Measurements from ENCODE around the gene IGF1R. TPM values are rescaled to one million over a fixed set of nuclear protein-coding genes. Genes with fewer than 3 reads are reported as not detected.
A peak's percentile ranks its signal among the peaks of the same experiment; 100 is the strongest.

The IGF1R gene
- total RNA-seq, 2 donors from 2014 or later, result 32.1 to 64.1 TPM

- Histone ChIP-seq H3K36me3 (no peaks in the 10 kb centered on the region), H3K9me3 (no peaks in the 10 kb centered on the region), H3K4me3 (no peak overlapping the region), H3K27ac (peak overlapping the region; percentile 69 to 78), H3K27me3 (no peaks in the 10 kb centered on the region), H3K4me1 (peaks cover 0 to 46% of the 10 kb centered on the region in 2 donors)
- DNase-seq (ENCODE audit: low spot score), result no peak
- TF ChIP-seq CTCF (IDR thresholded peaks at IDR 0.05), result no peak
These were observed 138.4 kb downstream of the IGF1R start for GRCh38 chr15:98786717-98787116.

- Histone ChIP-seq H3K36me3 (no peaks in the 10 kb centered on the region), H3K27me3 (no peaks in the 10 kb centered on the region), H3K9me3 (no peaks in the 10 kb centered on the region), H3K4me1 (peaks cover 0 to 51% of the 10 kb centered on the region in 2 donors), H3K4me3 (no peak overlapping the region), H3K27ac (peak overlapping the region; percentile 69 to 78)
- no peak for DNase-seq (ENCODE audit: low spot score)
- TF ChIP-seq CTCF (IDR thresholded peaks at IDR 0.05), result no peak
These were observed 138.9 kb downstream of the IGF1R start for GRCh38 chr15:98787194-98787593.

- no peak overlapping the region for H3K4me3 ChIP-seq
- peak overlapping the region; percentile 69 to 78 for H3K27ac ChIP-seq
- no peak for DNase-seq (ENCODE audit: low spot score)
- H3K4me1 ChIP-seq, result peaks cover 0 to 59% of the 10 kb centered on the region in 2 donors
- no peaks in the 10 kb centered on the region for H3K36me3 ChIP-seq
- no peaks in the 10 kb centered on the region for H3K27me3 ChIP-seq
- TF ChIP-seq CTCF (IDR thresholded peaks at IDR 0.05), result no peak
- H3K9me3 ChIP-seq, result no peaks in the 10 kb centered on the region
These were observed 139.8 kb downstream of the IGF1R start for GRCh38 chr15:98787936-98788757.

- Histone ChIP-seq H3K4me1 (peaks cover 0 to 68% of the 10 kb centered on the region in 2 donors), H3K36me3 (no peaks in the 10 kb centered on the region), H3K4me3 (no peak overlapping the region), H3K9me3 (no peaks in the 10 kb centered on the region), H3K27me3 (no peaks in the 10 kb centered on the region), H3K27ac (peak overlapping the region in 1 of 2 donors; percentile 53)
- DNase-seq (ENCODE audit: low spot score), result no peak
- no peak for TF ChIP-seq CTCF (IDR thresholded peaks at IDR 0.05)
These were observed 140.7 kb downstream of the IGF1R start for GRCh38 chr15:98789020-98789419.

GRCh38 chr15:98790270-98790669 lies 141.9 kb downstream of the IGF1R start:
- H3K27ac ChIP-seq, result no peak overlapping the region
- H3K36me3 ChIP-seq, result no peaks in the 10 kb centered on the region
- H3K4me1 ChIP-seq, result peaks cover 0 to 76% of the 10 kb centered on the region in 2 donors
- H3K4me3 ChIP-seq, result no peak overlapping the region
- TF ChIP-seq CTCF (IDR thresholded peaks at IDR 0.05), result no peak
- H3K27me3 ChIP-seq, result no peaks in the 10 kb centered on the region
- H3K9me3 ChIP-seq, result no peaks in the 10 kb centered on the region
- no peak for DNase-seq (ENCODE audit: low spot score)

Measured in right atrium auricular region (tissue), 2 donors.